K562 (cell line): ENCODE data around the gene FAM184B. TPM values are rescaled to one million over a fixed set of nuclear protein-coding genes. Genes with fewer than 3 reads are reported as not detected.

Experiments
- ATF4 ChIP-seq: fragments of 450-650 bp; formaldehyde crosslinking; IDR thresholded peaks from 2 replicates; pipeline ENCODE4 v1.4.0; 2022; ENCODE audit warnings: mild to moderate bottlenecking, moderate library complexity
- CBFA2T3 ChIP-seq: fragments of 450-650 bp; IDR thresholded peaks from 2 replicates; pipeline ENCODE4 v1.6.1; 2017
- CBX3 ChIP-seq, 2 experiments: IDR thresholded peaks; 1 replicate in 1 of 2; 2 replicates in 1 of 2; pipeline ENCODE4 v1.6.1; 2012; ENCODE audit warnings: inconsistent platforms in 2 of 2, low read length in 2 of 2, borderline replicate concordance in 1 of 2, control low read depth in 1 of 2
- E4F1 ChIP-seq: fragments of 250-450 bp; sonication (Bioruptor Pico); IDR thresholded peaks from 2 replicates; pipeline ENCODE4 v1.5.0; 2021; ENCODE audit warnings: mild to moderate bottlenecking, borderline replicate concordance
- ETS1 ChIP-seq: conservative IDR thresholded peaks from 2 replicates; pipeline ENCODE4 v1.6.1; 2011; ENCODE audit warnings: low read depth, mild to moderate bottlenecking, low read length; ENCODE audit not compliant: control insufficient read depth
- GATA2 ChIP-seq: sonication (generic); formaldehyde crosslinking; IDR thresholded peaks from 2 replicates; pipeline ENCODE4 v1.4.0; 2020; ENCODE audit warnings: mild to moderate bottlenecking, missing genetic modification reagents
- NR2C1 ChIP-seq, 2 experiments: fragments of 450-650 bp; IDR thresholded peaks; 2 replicates each; pipeline ENCODE4 v1.6.1; 2017; ENCODE audit warnings: mild to moderate bottlenecking in 2 of 2, antibody characterized with exemption in 1 of 2, inconsistent platforms in 1 of 2, missing compliant biosample characterization in 1 of 2, missing genetic modification characterization in 1 of 2
- PHB2 ChIP-seq: fragments of 450-650 bp; IDR thresholded peaks from 2 replicates; pipeline ENCODE4 v1.6.1; 2017; ENCODE audit warnings: low read depth
- PRDM10 ChIP-seq: fragments of 450-650 bp; IDR thresholded peaks from 2 replicates; pipeline ENCODE4 v1.6.1; 2018; ENCODE audit not compliant: partially characterized antibody
- PRPF4 ChIP-seq: fragments of 200-400 bp; formaldehyde crosslinking; IDR thresholded peaks from one replicate; pipeline ENCODE4 v1.6.1; 2017; ENCODE audit warnings: low read length, low read depth, mild to moderate bottlenecking; ENCODE audit not compliant: insufficient read depth, poor library complexity, severe bottlenecking
- RBM39 ChIP-seq: fragments of 200-400 bp; formaldehyde crosslinking; optimal IDR thresholded peaks from 2 replicates; pipeline ENCODE3; 2018; ENCODE audit warnings: low read depth, low read length
- RHOXF2B ChIP-seq: fragments of 250-450 bp; sonication (Bioruptor Pico); conservative IDR thresholded peaks from 2 replicates; pipeline ENCODE4 v1.5.1; 2021
- TRIM28 ChIP-seq: fragments of 450-650 bp; IDR thresholded peaks from 2 replicates; pipeline ENCODE4 v1.6.1; 2017
- ZBTB9 ChIP-seq: fragments of 450-650 bp; formaldehyde crosslinking; IDR thresholded peaks from 2 replicates; pipeline ENCODE4 v1.4.0; 2020; ENCODE audit warnings: mild to moderate bottlenecking, moderate library complexity
- ZNF140 ChIP-seq: fragments of 250-450 bp; sonication (Bioruptor Pico); IDR thresholded peaks from 2 replicates; pipeline ENCODE4 v1.8.0; 2021; ENCODE audit warnings: moderate library complexity, mild to moderate bottlenecking, inconsistent platforms
- polyA plus RNA-seq, 8 experiments: library from polyadenylated mRNA; depleted of rRNA in 4 of 8; stranded (reverse) in 5 of 8; unstranded in 3 of 8; fragments of >200 nt; fragmentation: Nextera tagmentation in 2 of 8; fragmentation: Illumina TruSeq in 1 of 8; extraction: Ambion mirVana in 2 of 8; extraction: Trizol in 1 of 8; gene quantifications; 2 replicates each; pipeline versions ENCODE4 v1.2.1 to v1.2.3, GENCODE V29; 2011 to 2014; ENCODE audit warnings: inconsistent platforms in 1 of 8, missing spikeins in 1 of 8
- total RNA-seq, 7 experiments: library from RNA; depleted of rRNA in 6 of 7; stranded (reverse); fragments of >200 nt in 6 of 7; fragmentation: Illumina TruSeq in 2 of 7; extraction: Trizol in 2 of 7; gene quantifications; 2 replicates each; pipeline versions ENCODE4 v1.2.1 to v1.2.3, GENCODE V29; 2011 to 2021; ENCODE audit warnings: low replicate concordance in 1 of 7

The FAM184B gene
- total and polyA plus RNA-seq, 9 of the 15 experiments (the other 6 are each of a cell fraction or from before 2014, with no cell fraction given) = not detected

- TF ChIP-seq RBM39 (no peak), CBX3 (IDR thresholded peaks at IDR 0.05; ENCODE audit: borderline replicate concordance in 1 of 2, low read length in 2 of 2) (no peak), ZNF140 (CRISPR knock-in tag) (no peak), GATA2 (CRISPR knock-in tag) (no peak), RHOXF2B (CRISPR knock-in tag) (0 out of 2 replicates have a peak, but pooled peaks have one; percentile 54), CBFA2T3 (peak; percentile 43), TRIM28 (0 out of 2 replicates have a peak, but pooled peaks have one; percentile 13), NR2C1 (IDR thresholded peaks at IDR 0.05) (no peak; the same call in 1 of the 2 replicates), NR2C1 (tag; IDR thresholded peaks at IDR 0.05) (0 out of 2 replicates have a peak, but pooled peaks have one; percentile 16), PRDM10 (no peak), PHB2 (no peak), PRPF4 (no peak), ZBTB9 (0 out of 2 replicates have a peak, but pooled peaks have one; percentile 31), ETS1 (peak; percentile 56; the same call in 1 of the 2 replicates), E4F1 (no peak), ATF4 (no peak)
These were observed 166.8 kb downstream of the FAM184B start, which contains the start of gene MED28 (continued) for GRCh38 chr4:17614416-17615299.
